ENCODE results near the gene SLC46A2.

The SLC46A2 gene

GRCh38 chr9:112896131-112896530 lies 5.5 kb upstream of the SLC46A2 start:
- H3K4me3 ChIP-seq (ENCODE audit: low read depth, low read length, poor library complexity, severe bottlenecking), result no peak overlapping the region
- peak overlapping the region; percentile 19; the same call in 1 of the 2 replicates for H3K4me2 ChIP-seq (ENCODE audit: low read length)
- TF ChIP-seq CTCF (IDR thresholded peaks at IDR 0.05; ENCODE audit: low read length) (no peak), EZH2 (IDR thresholded peaks at IDR 0.05; ENCODE audit: borderline replicate concordance, low read length) (no peak)

GRCh38 chr9:112894699-112895098 lies 4.0 kb upstream of the SLC46A2 start:
- Histone ChIP-seq H3K4me3 (ENCODE audit: low read depth, low read length, poor library complexity, severe bottlenecking) (no peak overlapping the region), H3K79me2 (ENCODE audit: insufficient read depth, low read length) (no peaks in the 10 kb centered on the region), H3K4me1 (ENCODE audit: insufficient read depth, low read length, severe bottlenecking) (peaks cover 16% of the 10 kb centered on the region), H3K27me3 (ENCODE audit: insufficient read depth, low read length) (no peaks in the 10 kb centered on the region), H3K36me3 (ENCODE audit: insufficient read depth, low read length) (no peaks in the 10 kb centered on the region), H4K20me1 (ENCODE audit: insufficient read depth, low read length) (no peaks in the 10 kb centered on the region), H3K9me2 (ENCODE audit: low read depth, low read length) (no peaks in the 10 kb centered on the region), H3K9me3 (ENCODE audit: low read length) (no peaks in the 10 kb centered on the region), H3K27ac (ENCODE audit: low read depth, low read length, poor library complexity, severe bottlenecking) (no peak overlapping the region), H2AFZ (ENCODE audit: low read length) (no peak overlapping the region), H3F3A (ENCODE audit: insufficient read depth, low read length) (no peaks in the 10 kb centered on the region), H3K9ac (ENCODE audit: low read length) (no peak overlapping the region), H3K4me2 (ENCODE audit: low read length) (no peak overlapping the region)
- TF ChIP-seq CTCF (IDR thresholded peaks at IDR 0.05; ENCODE audit: low read length) (no peak), EZH2 (IDR thresholded peaks at IDR 0.05; ENCODE audit: borderline replicate concordance, low read length) (no peak)

More at GRCh38 chr9:112896131-112896530, 5.5 kb upstream of the SLC46A2 start:
- H3K9me2 ChIP-seq (ENCODE audit: low read depth, low read length), result no peaks in the 10 kb centered on the region
- no peaks in the 10 kb centered on the region for H3K79me2 ChIP-seq (ENCODE audit: insufficient read depth, low read length)
- H4K20me1 ChIP-seq (ENCODE audit: insufficient read depth, low read length), result no peaks in the 10 kb centered on the region
- H3K4me1 ChIP-seq (ENCODE audit: insufficient read depth, low read length, severe bottlenecking), result peaks cover 16% of the 10 kb centered on the region
- no peaks in the 10 kb centered on the region for H3K9me3 ChIP-seq (ENCODE audit: low read length)
- H3K9ac ChIP-seq (ENCODE audit: low read length), result no peak overlapping the region
- H3K36me3 ChIP-seq (ENCODE audit: insufficient read depth, low read length), result no peaks in the 10 kb centered on the region
- no peak overlapping the region for H3K27ac ChIP-seq (ENCODE audit: low read depth, low read length, poor library complexity, severe bottlenecking)
- H3K27me3 ChIP-seq (ENCODE audit: insufficient read depth, low read length), result no peaks in the 10 kb centered on the region
- H2AFZ ChIP-seq (ENCODE audit: low read length), result no peak overlapping the region
- H3F3A ChIP-seq (ENCODE audit: insufficient read depth, low read length), result no peaks in the 10 kb centered on the region

DNA sequence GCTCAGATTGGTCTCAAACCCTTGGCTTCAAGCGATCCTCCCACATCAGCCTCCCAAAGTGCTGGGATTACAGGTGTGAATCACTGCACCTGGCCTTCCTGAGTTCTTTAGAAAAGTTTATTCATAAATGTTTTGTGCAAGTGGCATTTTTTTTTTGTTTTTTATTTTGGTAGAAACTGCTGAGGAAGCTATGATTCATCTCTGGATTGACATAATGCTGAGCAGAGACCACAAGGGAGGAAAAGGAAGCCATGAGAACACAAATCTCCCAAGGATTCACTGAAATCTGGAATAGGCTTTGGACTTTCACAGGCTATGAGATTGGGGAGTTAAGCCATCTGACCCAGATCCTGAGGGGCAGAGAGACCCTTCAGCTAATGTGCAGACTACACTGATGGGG lies 3.4 kb upstream of the SLC46A2 start:
- no peaks in the 10 kb centered on the region for H3F3A ChIP-seq (ENCODE audit: insufficient read depth, low read length)
- no peaks in the 10 kb centered on the region for H3K36me3 ChIP-seq (ENCODE audit: insufficient read depth, low read length)
- no peak overlapping the region for H2AFZ ChIP-seq (ENCODE audit: low read length)
- H3K4me1 ChIP-seq (ENCODE audit: insufficient read depth, low read length, severe bottlenecking), result peaks cover 14% of the 10 kb centered on the region
- H3K79me2 ChIP-seq (ENCODE audit: insufficient read depth, low read length), result no peaks in the 10 kb centered on the region
- no peaks in the 10 kb centered on the region for H3K9me2 ChIP-seq (ENCODE audit: low read depth, low read length)
- no peak overlapping the region for H3K9ac ChIP-seq (ENCODE audit: low read length)
- no peak overlapping the region for H3K27ac ChIP-seq (ENCODE audit: low read depth, low read length, poor library complexity, severe bottlenecking)
- H4K20me1 ChIP-seq (ENCODE audit: insufficient read depth, low read length), result no peaks in the 10 kb centered on the region
- TF ChIP-seq EZH2 (IDR thresholded peaks at IDR 0.05; ENCODE audit: borderline replicate concordance, low read length), result no peak
- TF ChIP-seq CTCF (IDR thresholded peaks at IDR 0.05; ENCODE audit: low read length), result no peak
- no peak overlapping the region for H3K4me3 ChIP-seq (ENCODE audit: low read depth, low read length, poor library complexity, severe bottlenecking)
- H3K27me3 ChIP-seq (ENCODE audit: insufficient read depth, low read length), result no peaks in the 10 kb centered on the region
- H3K9me3 ChIP-seq (ENCODE audit: low read length), result no peaks in the 10 kb centered on the region
- no peak overlapping the region for H3K4me2 ChIP-seq (ENCODE audit: low read length)

All from OCI-LY1 (cell line).